ENCODE data around the gene PCDHGA5. TPM values are rescaled to one million over a fixed set of nuclear protein-coding genes. Genes with fewer than 3 reads are reported as not detected.

Gene PCDHGA5
- polyA plus RNA-seq, 3 donors, result not detected

GRCh38 chr5:141319202-141319601 lies 44.8 kb upstream of the PCDHGA5 start:
- no peak overlapping the region for H3K27ac ChIP-seq (ENCODE audit: low read depth in 1 of 2, low read length in 2 of 2)
- peaks cover 16% of the 10 kb centered on the region for H3K79me2 ChIP-seq (ENCODE audit: insufficient read depth, low read length)

GRCh38 chr5:141319699-141320098 lies 44.3 kb upstream of the PCDHGA5 start:
- Mint-ChIP-seq H3K36me3 (peaks cover 14 to 34% of the 10 kb centered on the region in 2 donors), H3K27me3 (ENCODE audit: low read depth in 3 of 3) (peaks cover 2 to 6% (median 5%) of the 10 kb centered on the region in 3 donors), H3K9me3 (peaks cover 48 to 92% (median 87%) of the 10 kb centered on the region in 7 donors), H3K27ac (peak overlapping the region in 2 of 7 donors; percentile 98 to 99), H3K4me3 (peak overlapping the region; percentile 89 to 96), H3K4me1 (peaks cover 16% of the 10 kb centered on the region)
- peaks cover 0 to 20% of the 10 kb centered on the region in 2 donors for H3K36me3 ChIP-seq (replicated peaks in 1 of 2; ENCODE audit: control insufficient read depth in 1 of 2, insufficient read depth in 2 of 2, low read length in 2 of 2)
- H3K4me3 ChIP-seq (replicated peaks in 1 of 3; ENCODE audit: low read depth in 2 of 3, low read length in 3 of 3), result peak overlapping the region in 2 of 3 experiments; percentile 79 to 92
- H4K20me1 ChIP-seq (ENCODE audit: insufficient read depth, low read length), result no peaks in the 10 kb centered on the region
- H3K79me2 ChIP-seq (ENCODE audit: insufficient read depth, low read length), result peaks cover 16% of the 10 kb centered on the region
- no peak overlapping the region for H3K9ac ChIP-seq (ENCODE audit: insufficient read depth, low read length, poor library complexity, severe bottlenecking)
- no peak for DNase-seq
- TF ChIP-seq CTCF (IDR thresholded peaks at IDR 0.05), result no peak
- no peak overlapping the region for H2AFZ ChIP-seq (ENCODE audit: insufficient read depth, low read depth, low read length, poor library complexity, severe bottlenecking)
- peaks cover 0 to 2% of the 10 kb centered on the region in 2 donors for H3K27me3 ChIP-seq (ENCODE audit: control insufficient read depth in 2 of 2, insufficient read depth in 2 of 2, low read length in 2 of 2)
- H3K9me3 ChIP-seq (replicated peaks in 1 of 2; ENCODE audit: control insufficient read depth in 1 of 2, insufficient read depth in 1 of 2, low read length in 2 of 2), result peaks cover 62 to 87% of the 10 kb centered on the region in 2 donors
- peak overlapping the region in 1 of 2 donors; percentile 92 for H3K27ac ChIP-seq (ENCODE audit: low read depth in 1 of 2, low read length in 2 of 2)
- WGBS (ENCODE audit: insufficient coverage), result 93% methylated on average over 4 of the region's 5 CpGs
- intact Hi-C loops (cut with micrococcal nuclease), result loop anchor here in 1 of 2 donors (2.0 to 5.0 kb wide), 2 partner anchors 203 to 245 kb away; no protein-coding TSS in a partner anchor
- H3K4me1 ChIP-seq (ENCODE audit: control insufficient read depth in 1 of 2, insufficient read depth in 2 of 2, low read length in 2 of 2), result peaks cover 11 to 16% of the 10 kb centered on the region in 2 donors
- H3K4me2 ChIP-seq (replicated peaks; ENCODE audit: extremely low read depth, low read length, poor library complexity, severe bottlenecking), result peak overlapping the region; percentile 74

More at GRCh38 chr5:141319202-141319601, 44.8 kb upstream of the PCDHGA5 start:
- Mint-ChIP-seq H3K27ac (peak overlapping the region in 1 of 7 donors; percentile 69), H3K27me3 (ENCODE audit: low read depth in 3 of 3) (peaks cover 2 to 6% (median 5%) of the 10 kb centered on the region in 3 donors), H3K4me1 (peaks cover 16% of the 10 kb centered on the region), H3K36me3 (peaks cover 14 to 34% of the 10 kb centered on the region in 2 donors), H3K4me3 (no peak overlapping the region), H3K9me3 (peaks cover 48 to 92% (median 90%) of the 10 kb centered on the region in 7 donors)
- peaks cover 0 to 2% of the 10 kb centered on the region in 2 donors for H3K27me3 ChIP-seq (ENCODE audit: control insufficient read depth in 2 of 2, insufficient read depth in 2 of 2, low read length in 2 of 2)
- peaks cover 62 to 88% of the 10 kb centered on the region in 2 donors for H3K9me3 ChIP-seq (replicated peaks in 1 of 2; ENCODE audit: control insufficient read depth in 1 of 2, insufficient read depth in 1 of 2, low read length in 2 of 2)
- H3K4me1 ChIP-seq (ENCODE audit: control insufficient read depth in 1 of 2, insufficient read depth in 2 of 2, low read length in 2 of 2), result peaks cover 11 to 16% of the 10 kb centered on the region in 2 donors
- peak overlapping the region in 1 of 3 experiments; percentile 92 for H3K4me3 ChIP-seq (replicated peaks in 1 of 3; ENCODE audit: low read depth in 2 of 3, low read length in 3 of 3)
- DNase-seq, result no peak
- no peak overlapping the region for H2AFZ ChIP-seq (ENCODE audit: insufficient read depth, low read depth, low read length, poor library complexity, severe bottlenecking)
- no peak for TF ChIP-seq CTCF (IDR thresholded peaks at IDR 0.05)
- WGBS (ENCODE audit: insufficient coverage), result 98% methylated on average over 5 of the region's 6 CpGs
- H3K4me2 ChIP-seq (replicated peaks; ENCODE audit: extremely low read depth, low read length, poor library complexity, severe bottlenecking), result no peak overlapping the region
- H3K9ac ChIP-seq (ENCODE audit: insufficient read depth, low read length, poor library complexity, severe bottlenecking), result no peak overlapping the region
- H3K36me3 ChIP-seq (replicated peaks in 1 of 2; ENCODE audit: control insufficient read depth in 1 of 2, insufficient read depth in 2 of 2, low read length in 2 of 2), result peaks cover 0 to 20% of the 10 kb centered on the region in 2 donors
- H4K20me1 ChIP-seq (ENCODE audit: insufficient read depth, low read length), result no peaks in the 10 kb centered on the region
- intact Hi-C loops (cut with micrococcal nuclease), result no loop called here
